Limb (tissue), 2 donors: ENCODE results near the gene CBR3.
"Not testable (repeated sequence)": the region's sequence is repeated elsewhere in the genome, so short reads cannot be mapped to it uniquely, and the experiment has no call there.

Experiments used
- DNase-seq, 2 donors: peaks; one replicate each; pipeline ENCODE4 v3.0.0-alpha.2; 2016; ENCODE audit errors: extremely low spot score in 2 of 2

CBR3 gene

GRCh38 chr21:36134803-36135390, at the start of gene CBR3:
Gene CBR3 (plus strand): TSS chr21:36135079. CDS start chr21:36135193, 114 bp downstream.
- peak in 1 of 2 donors; percentile 52 for DNase-seq

- no peak for DNase-seq
Measured at GRCh38 chr21:36087362-36088138, 47.3 kb upstream of the CBR3 start.

- DNase-seq: no peak
Measured at GRCh38 chr21:36089946-36090345, 44.9 kb upstream of the CBR3 start.

- no peak for DNase-seq
Measured at GRCh38 chr21:36092681-36093080, 42.2 kb upstream of the CBR3 start.

GRCh38 chr21:36093512-36093911, 41.4 kb upstream of the CBR3 start:
- DNase-seq: no peak

- no peak for DNase-seq
Measured at GRCh38 chr21:36096398-36097290, 38.2 kb upstream of the CBR3 start.

GRCh38 chr21:36097427-36098181, 37.3 kb upstream of the CBR3 start:
- no peak for DNase-seq

- DNase-seq: no peak
Measured at GRCh38 chr21:36098182-36098532, 36.7 kb upstream of the CBR3 start.

GRCh38 chr21:36099000-36099399, 35.9 kb upstream of the CBR3 start:
- no peak for DNase-seq

- not testable (repeated sequence) for DNase-seq
Measured at GRCh38 chr21:36099695-36100211, 35.1 kb upstream of the CBR3 start.

- DNase-seq: no peak
Measured at GRCh38 chr21:36100971-36101641, 33.8 kb upstream of the CBR3 start.

GRCh38 chr21:36103434-36103833, 31.4 kb upstream of the CBR3 start:
- no peak for DNase-seq

- peak; percentile 10 to 73 for DNase-seq
Measured at GRCh38 chr21:36104317-36105300, 30.3 kb upstream of the CBR3 start.

GRCh38 chr21:36105327-36105842, 29.5 kb upstream of the CBR3 start:
- no peak for DNase-seq

- DNase-seq: no peak
Measured at GRCh38 chr21:36109868-36110267, 25.0 kb upstream of the CBR3 start.

GRCh38 chr21:36111238-36111637, 23.6 kb upstream of the CBR3 start:
- DNase-seq: no peak

GRCh38 chr21:36113647-36114428, 21.0 kb upstream of the CBR3 start:
- DNase-seq: no peak

GRCh38 chr21:36115138-36115730, 19.6 kb upstream of the CBR3 start:
- no peak for DNase-seq
